GM18909 (cell line): ENCODE measurements around the gene LMX1B.

Experiments used
- ATAC-seq: cut with Tn5 transposase; IDR thresholded peaks from one replicate; pipeline ENCODE4 v1.9.1; 2021; ENCODE audit warnings: mild to moderate bottlenecking; ENCODE audit not compliant: unreplicated experiment, poor library complexity

Gene LMX1B

GRCh38 chr9:126617003-126617822 is 3.5 kb downstream of the LMX1B start:
- no peak for ATAC-seq

- ATAC-seq = no peak
Measured at GRCh38 chr9:126617823-126618165, 4.1 kb downstream of the LMX1B start.

DNA sequence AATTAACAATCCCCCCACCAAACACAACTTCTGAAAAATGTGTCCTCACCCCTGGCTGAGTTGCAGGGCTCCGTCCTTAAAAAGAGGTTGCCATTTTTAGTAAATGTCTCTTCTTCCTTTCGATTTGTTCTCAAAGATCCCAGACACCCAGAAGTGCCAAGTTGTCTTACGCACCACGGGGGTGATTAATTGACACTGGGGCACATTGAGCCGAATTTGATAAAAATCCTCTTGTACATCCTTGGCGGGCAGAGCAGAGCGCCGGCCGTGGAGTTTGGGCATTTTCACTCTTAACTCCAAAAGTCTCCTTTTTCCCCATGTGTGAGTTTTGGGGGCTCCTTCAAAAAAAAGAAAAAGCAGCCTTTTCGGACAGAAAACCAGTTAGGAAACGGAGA is 4.5 kb downstream of the LMX1B start:
- no peak for ATAC-seq

GRCh38 chr9:126618585-126619360 is 5.0 kb downstream of the LMX1B start:
- no peak for ATAC-seq

DNA sequence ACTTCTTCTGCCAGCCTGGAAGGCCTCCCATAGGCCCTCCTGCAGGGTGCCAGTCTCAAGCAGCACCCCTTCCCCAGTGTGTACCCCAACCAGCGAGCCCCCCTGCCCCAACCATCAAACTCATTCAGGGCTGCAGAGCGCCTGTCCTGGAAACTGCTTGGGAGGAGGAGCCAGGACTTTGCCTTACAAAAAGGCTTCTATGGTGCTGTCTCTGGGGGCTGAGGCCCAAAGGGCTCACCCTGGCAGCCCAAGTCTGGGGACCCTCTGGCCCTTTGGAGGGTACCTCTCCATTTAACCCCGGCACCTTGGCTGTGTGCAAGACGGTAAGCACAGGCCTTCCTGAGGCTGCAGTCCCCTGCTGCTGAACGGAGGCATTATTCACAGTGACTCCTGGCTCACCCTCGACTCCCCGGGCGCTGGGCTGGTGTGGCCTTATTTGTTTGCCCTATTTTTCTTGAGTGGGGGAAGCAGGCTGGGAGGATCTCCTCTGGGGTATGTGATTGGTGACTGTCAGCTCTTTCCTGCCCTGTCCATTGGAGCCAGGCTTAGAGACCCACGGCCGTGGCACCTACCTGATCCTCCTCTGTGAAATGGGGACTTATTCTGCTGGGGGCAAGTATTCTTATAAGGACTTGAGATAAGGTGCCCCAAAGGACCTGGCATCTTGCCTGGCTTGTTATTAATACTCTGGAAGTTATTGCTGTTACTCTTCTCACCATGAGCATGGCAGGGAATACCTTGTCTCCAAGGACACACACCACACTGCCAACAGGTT is 5.8 kb downstream of the LMX1B start:
- ATAC-seq = no peak

DNA sequence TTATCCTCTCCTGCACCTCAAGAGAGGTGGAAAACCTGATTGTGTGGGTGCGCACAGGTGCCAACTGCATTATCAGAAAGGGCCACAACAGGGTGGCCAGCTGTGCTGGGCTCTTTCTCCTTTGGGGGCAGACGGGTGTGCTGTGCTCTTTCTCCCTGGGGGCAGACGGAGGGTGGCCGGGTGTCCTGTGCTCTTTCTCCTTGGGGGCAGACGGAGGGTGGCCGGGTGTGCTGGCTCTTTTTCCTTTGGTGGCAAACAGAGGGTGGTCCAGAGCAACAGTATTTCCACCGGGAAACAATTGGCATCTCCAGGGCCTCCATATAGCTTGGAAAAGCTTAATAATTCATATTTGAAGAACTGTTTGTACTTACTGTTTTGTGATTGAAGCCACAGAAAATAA is 6.8 kb downstream of the LMX1B start:
- ATAC-seq = no peak

DNA sequence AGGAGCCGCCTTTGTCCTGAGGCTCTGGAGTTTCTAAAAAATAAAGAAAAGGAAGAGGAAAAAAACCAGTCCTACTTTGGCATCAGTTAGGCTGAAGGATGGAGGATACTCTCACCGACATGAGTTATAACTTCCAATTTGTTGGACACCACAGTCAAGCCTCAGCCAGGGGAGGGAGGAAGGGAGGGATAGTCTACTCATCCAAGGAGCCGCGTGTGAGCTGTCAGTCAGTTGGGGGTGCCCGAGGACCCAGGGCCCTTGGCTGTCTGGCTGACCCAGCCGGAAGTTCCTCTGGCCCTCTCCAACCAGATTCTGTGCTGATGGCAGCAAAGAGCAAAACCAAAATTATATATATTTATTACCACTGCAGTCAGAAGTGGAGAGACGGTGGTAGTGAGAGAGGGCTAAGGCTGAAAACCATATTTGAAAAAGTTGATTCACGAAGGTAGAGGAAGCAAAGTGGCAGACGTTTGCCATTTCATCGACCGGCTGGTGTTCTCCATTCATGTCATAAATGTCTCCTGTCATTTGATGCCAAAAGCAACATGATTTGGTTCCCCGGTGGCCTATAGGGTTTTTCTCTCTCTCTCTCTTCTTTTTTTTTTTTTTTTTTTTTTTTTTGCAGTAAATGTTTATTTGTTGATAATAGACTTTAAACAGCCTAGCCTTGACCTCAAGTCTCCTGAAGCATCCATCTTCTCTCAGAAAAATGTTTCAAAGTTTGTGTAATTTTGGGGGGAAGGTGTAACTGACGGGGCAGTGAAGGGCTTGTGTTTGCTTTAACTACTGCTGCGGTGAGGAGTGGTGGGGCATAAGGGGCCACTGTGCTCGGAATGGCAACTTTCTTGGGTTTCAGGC is 7.6 kb downstream of the LMX1B start:
- ATAC-seq = no peak

DNA sequence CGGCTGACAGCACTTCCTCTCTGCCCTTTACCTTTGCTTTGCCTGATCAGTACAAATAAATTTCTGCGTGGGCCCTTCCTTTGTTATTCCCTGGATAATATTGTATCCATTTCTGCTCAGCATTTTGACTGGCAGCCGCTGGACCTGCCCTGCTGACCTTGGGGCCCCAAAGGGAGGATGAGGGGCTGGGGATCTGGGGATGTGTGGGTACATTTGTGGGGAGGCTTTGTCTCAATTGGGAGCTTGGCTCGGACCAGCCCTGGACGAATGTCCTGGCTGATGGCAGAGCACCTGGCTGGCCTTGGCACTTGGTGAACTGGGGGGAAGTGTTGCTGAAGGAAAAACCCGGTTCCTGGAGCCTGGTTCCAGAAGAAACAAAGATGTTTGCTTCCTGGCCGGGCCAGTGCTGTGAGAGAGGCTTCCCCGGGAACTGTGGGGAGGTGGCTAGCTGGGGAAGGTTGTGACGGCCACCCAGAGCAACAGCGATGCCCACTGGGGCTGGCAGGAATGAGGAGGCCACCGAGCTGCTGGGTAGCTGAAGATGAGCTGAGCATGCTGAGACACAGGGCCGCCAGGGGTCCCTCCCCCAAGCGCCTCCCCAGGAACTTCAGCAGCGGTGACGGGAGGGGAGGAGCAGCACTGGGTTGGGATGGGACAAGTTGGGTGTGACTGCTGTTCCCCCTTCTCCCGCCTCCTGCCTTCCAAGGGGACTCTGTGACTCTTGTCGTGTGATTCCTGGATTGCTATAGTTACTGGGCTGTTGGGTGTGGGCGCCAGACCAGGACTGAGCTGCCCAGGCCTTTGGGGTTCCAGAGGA is 8.4 kb downstream of the LMX1B start:
- no peak for ATAC-seq

DNA sequence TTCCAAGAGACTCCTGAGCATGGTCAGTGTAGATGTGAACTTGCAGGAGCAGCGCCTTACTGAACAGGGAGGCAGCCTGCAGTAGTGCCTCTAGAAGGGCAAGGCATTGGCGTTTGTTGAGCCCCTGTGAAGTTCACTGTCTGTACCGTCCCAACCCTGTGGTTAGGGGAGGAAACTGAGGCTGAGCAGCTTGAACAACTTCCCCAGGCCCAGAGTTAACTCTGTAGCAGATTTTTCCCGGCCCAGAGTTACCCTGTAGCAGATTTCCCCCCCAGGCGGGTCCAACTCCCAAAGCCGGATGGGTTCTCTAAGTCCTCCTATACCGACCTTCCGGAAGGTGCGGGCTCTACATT is 9.6 kb downstream of the LMX1B start:
- ATAC-seq = no peak

- ATAC-seq = no peak
Measured at GRCh38 chr9:126623667-126624478, 10.1 kb downstream of the LMX1B start.

DNA sequence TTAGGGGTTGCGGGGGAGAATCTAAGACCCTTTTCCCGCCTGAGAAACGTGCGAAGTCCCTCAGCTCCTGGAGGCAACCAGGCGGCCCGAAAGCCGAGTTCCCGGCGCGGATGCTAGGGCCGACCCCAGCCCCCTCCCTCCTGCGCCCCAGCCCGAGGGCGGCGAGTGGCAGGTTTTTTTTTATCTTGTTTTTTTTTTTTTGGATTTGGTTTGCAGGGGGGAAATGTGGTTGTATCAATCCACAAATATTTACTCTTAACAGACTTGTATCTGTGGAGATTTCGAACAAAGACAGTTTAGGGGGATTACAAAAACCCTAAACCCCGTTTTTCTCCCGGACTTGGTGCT is 10.7 kb downstream of the LMX1B start:
- ATAC-seq = no peak

DNA sequence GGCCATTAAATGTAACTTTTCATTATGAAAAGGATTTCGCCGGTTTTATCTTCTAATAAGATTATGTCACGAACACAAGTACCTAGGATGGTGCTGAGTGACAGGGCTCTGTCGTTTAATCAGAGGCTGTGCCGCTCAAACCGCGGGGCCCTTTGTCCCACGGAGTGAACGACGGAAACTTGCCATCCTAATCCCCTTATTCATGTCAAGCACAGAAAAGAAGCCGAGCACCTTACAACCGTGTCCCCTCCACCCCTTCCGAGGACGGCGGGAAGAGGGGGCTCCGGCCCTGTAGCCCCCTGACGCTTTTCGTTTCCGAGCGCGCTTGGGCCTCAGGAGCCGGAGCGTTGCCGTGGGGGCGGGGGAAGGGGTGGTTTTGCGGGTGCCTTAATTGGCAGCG is 11.2 kb downstream of the LMX1B start:
- no peak for ATAC-seq

- ATAC-seq = no peak
Measured at GRCh38 chr9:126625329-126626126, 11.8 kb downstream of the LMX1B start.

GRCh38 chr9:126626127-126626925 is 12.6 kb downstream of the LMX1B start:
- ATAC-seq = no peak

DNA sequence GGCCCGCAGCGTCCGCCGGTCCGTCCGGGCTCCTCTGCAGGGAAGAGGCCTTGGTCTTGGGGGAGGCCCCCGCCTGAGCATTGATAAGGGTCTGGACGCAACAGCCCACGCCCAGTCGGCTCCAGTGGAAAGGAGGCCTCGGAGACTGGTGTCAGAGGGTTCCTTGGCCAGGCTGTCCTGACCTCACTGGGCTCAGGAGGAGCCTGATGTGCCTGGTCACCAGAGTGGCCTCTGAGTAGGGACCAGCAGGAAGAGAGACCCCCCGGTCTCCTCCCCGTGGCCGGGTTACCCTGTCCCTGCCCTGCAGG is 13.2 kb downstream of the LMX1B start:
- ATAC-seq = no peak

DNA sequence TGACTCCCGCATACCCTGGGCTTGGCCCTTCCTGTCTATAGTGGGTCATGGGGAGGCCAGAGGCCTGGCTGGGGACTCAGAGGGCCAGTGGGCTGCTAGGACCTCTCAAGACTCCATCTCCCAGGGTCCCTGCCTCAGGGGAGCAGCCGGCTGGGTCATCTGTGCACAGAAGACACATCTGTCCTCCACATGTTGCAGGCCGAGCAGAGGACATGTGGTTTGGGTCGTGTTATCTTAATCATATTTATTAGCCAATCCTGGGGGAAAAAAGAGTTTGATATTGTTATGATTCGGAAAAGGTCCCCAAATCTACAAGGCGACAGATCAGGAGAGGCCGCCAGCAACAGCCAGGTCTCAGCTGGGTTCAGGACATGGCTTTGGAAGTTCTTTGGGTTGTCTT is 14.4 kb downstream of the LMX1B start:
- ATAC-seq = no peak

DNA sequence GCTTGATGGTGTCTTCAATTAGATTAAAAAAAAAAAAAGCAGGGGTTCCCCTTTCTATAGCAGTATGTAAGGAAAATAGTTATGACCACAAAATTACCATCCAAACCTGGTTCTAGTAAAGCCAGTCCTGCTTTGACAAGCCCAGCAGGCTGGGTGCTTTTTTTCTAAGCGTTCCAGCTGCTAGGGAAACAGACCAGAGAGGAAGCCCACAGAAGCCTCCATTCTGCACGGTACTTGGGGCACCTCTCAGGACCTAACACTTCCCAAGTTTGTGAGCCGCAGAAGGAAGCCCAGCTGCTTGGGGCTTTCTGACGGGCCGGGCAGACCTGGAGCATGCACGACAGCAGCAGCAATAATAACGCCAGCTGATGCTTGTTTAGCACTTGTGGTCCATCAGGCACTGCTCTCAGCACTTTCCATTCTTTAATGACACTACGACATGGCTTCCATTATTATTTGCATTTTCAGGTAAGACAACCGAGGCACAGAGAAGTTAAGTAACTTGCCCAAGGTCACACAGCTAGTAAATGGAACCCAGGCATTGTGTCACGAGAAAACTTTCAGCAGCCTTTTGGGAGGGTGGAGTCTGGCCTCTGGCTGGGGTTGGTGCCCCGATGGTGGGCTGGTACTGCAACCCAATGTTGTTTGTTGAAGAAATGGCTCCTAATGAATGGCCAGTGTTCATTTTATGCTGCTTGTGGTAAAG is 15.4 kb downstream of the LMX1B start:
- ATAC-seq = no peak
